K562 (cell line): ENCODE results near the gene PARP15. TPM values are rescaled to one million over a fixed set of nuclear protein-coding genes. Genes with fewer than 3 reads are reported as not detected.
A peak's percentile ranks its signal among the peaks of the same experiment; 100 is the strongest.

Experiments used
- KDM5B ChIP-seq: fragments of 200-600 bp; sonication (generic); IDR thresholded peaks from 2 replicates; pipeline ENCODE4 v1.6.1; 2012; ENCODE audit warnings: low read depth, mild to moderate bottlenecking, moderate library complexity, low read length, control low read depth, inconsistent platforms; ENCODE audit not compliant: insufficient replicate concordance
- L3MBTL2 ChIP-seq: fragments of 450-650 bp; IDR thresholded peaks from 2 replicates; pipeline ENCODE4 v1.6.1; 2016; ENCODE audit warnings: mild to moderate bottlenecking, moderate library complexity
- MYC ChIP-seq, 2 experiments: fragments of 250-450 bp in 1 of 2; sonication (Bioruptor Pico) in 1 of 2; IDR thresholded peaks; 2 replicates each; pipeline versions ENCODE4 v1.5.1 to v1.6.1; 2012 to 2021; ENCODE audit warnings: low read depth in 2 of 2, borderline replicate concordance in 1 of 2, improper control_type of control experiment in 1 of 2, low read length in 1 of 2, mild to moderate bottlenecking in 1 of 2, moderate library complexity in 1 of 2
- POLR2G ChIP-seq: fragments of 200-400 bp; formaldehyde crosslinking; IDR thresholded peaks from 2 replicates; pipeline ENCODE4 v1.6.1; 2017; ENCODE audit warnings: low read depth, mild to moderate bottlenecking, antibody characterized with exemption, low read length, moderate library complexity
- RBBP5 ChIP-seq: fragments of 200-600 bp; sonication (generic); IDR thresholded peaks from 2 replicates; pipeline ENCODE4 v1.6.1; 2012; ENCODE audit warnings: borderline replicate concordance, mild to moderate bottlenecking, low read length, control low read depth, inconsistent platforms; ENCODE audit not compliant: insufficient read depth, poor library complexity, severe bottlenecking
- SUPT5H ChIP-seq: fragments of 450-650 bp; IDR thresholded peaks from 2 replicates; pipeline ENCODE4 v1.6.1; 2016
- TAF9B ChIP-seq: fragments of 450-650 bp; IDR thresholded peaks from 2 replicates; pipeline ENCODE4 v1.6.1; 2018; ENCODE audit warnings: mild to moderate bottlenecking; ENCODE audit not compliant: partially characterized antibody
- TEAD2 ChIP-seq: fragments of 450-650 bp; IDR thresholded peaks from 2 replicates; pipeline ENCODE4 v1.6.1; 2016; ENCODE audit warnings: missing genetic modification characterization, control low read depth, missing compliant biosample characterization
- ZNF143 ChIP-seq: sonication (generic); formaldehyde crosslinking; IDR thresholded peaks from 2 replicates; pipeline ENCODE4 v1.9.0; 2022; ENCODE audit warnings: mild to moderate bottlenecking, missing genetic modification reagents
- ZNF146 ChIP-seq: IDR thresholded peaks from one replicate; pipeline ENCODE4 v1.6.1; 2018; ENCODE audit warnings: missing compliant biosample characterization; ENCODE audit not compliant: unreplicated experiment
- polyA plus RNA-seq, 8 experiments: library from polyadenylated mRNA; depleted of rRNA in 4 of 8; stranded (reverse) in 5 of 8; unstranded in 3 of 8; fragments of >200 nt; fragmentation: Nextera tagmentation in 2 of 8; fragmentation: Illumina TruSeq in 1 of 8; extraction: Ambion mirVana in 2 of 8; extraction: Trizol in 1 of 8; gene quantifications; 2 replicates each; pipeline versions ENCODE4 v1.2.1 to v1.2.3, GENCODE V29; 2011 to 2014; ENCODE audit warnings: inconsistent platforms in 1 of 8, missing spikeins in 1 of 8
- total RNA-seq, 7 experiments: library from RNA; depleted of rRNA in 6 of 7; stranded (reverse); fragments of >200 nt in 6 of 7; fragmentation: Illumina TruSeq in 2 of 7; extraction: Trizol in 2 of 7; gene quantifications; 2 replicates each; pipeline versions ENCODE4 v1.2.1 to v1.2.3, GENCODE V29; 2011 to 2021; ENCODE audit warnings: low replicate concordance in 1 of 7
- TF ChIP-seq, protein P1 (sequence below), 2 experiments: fragments of 450-650 bp in 1 of 2; sonication (generic) in 1 of 2; formaldehyde crosslinking in 1 of 2; IDR thresholded peaks; 2 replicates each; pipeline versions ENCODE4 v1.7.1 to v1.9.0; 2016 to 2022; ENCODE audit warnings: inconsistent platforms in 1 of 2, mild to moderate bottlenecking in 1 of 2, missing genetic modification reagents in 1 of 2
- TF ChIP-seq, protein P2 (sequence below), 2 experiments: IDR thresholded peaks; 2 replicates each; pipeline ENCODE4 v1.6.1; 2011; ENCODE audit warnings: borderline replicate concordance in 1 of 2, control low read depth in 1 of 2, low read depth in 1 of 2, low read length in 1 of 2, mild to moderate bottlenecking in 1 of 2, mixed read lengths in 1 of 2, moderate library complexity in 1 of 2; ENCODE audit not compliant: insufficient read depth in 1 of 2, insufficient read length in 1 of 2, poor library complexity in 1 of 2, severe bottlenecking in 1 of 2; ENCODE audit errors: extremely low read depth in 1 of 2

Gene PARP15
- total and polyA plus RNA-seq, 9 of the 15 experiments (the other 6 are each of a cell fraction or from before 2014, with no cell fraction given) = 0.05 to 0.40 (median 0.13) TPM

DNA sequence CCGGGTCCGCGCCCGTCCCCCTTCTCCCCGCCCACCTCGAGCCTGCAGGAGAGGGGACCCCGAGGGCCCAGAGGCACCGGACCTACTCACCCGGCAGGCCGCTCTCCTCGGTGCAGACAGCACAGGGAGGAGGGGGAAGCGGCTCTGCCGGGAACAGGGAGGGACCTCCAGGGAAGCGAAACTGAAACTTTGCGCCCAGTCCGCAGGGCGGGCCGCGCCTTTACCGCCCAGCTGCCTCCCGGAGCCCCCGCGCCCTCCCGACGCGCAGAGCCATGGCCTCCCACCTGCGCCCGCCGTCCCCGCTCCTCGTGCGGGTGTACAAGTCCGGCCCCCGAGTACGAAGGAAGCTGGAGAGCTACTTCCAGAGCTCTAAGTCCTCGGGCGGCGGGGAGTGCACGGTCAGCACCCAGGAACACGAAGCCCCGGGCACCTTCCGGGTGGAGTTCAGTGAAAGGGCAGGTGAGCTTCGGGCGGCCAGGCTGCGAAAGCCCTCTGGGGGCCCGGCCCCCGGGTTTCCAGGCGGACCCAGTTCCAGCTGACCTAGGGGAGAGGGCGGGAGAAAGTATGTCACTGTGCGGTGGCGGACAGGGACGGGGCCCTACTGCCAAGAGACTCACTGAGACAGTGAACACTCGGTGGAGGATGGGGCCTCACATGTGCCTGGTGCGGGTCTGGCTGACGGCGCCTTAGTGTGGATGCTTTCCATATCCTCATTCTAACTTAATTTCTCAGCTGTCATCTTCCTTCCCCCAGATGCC, 13.1 kb upstream of the PARP15 start, which contains the start of the genes DTX3L and PARP9 (continued):
- TF ChIP-seq, protein P1, sequence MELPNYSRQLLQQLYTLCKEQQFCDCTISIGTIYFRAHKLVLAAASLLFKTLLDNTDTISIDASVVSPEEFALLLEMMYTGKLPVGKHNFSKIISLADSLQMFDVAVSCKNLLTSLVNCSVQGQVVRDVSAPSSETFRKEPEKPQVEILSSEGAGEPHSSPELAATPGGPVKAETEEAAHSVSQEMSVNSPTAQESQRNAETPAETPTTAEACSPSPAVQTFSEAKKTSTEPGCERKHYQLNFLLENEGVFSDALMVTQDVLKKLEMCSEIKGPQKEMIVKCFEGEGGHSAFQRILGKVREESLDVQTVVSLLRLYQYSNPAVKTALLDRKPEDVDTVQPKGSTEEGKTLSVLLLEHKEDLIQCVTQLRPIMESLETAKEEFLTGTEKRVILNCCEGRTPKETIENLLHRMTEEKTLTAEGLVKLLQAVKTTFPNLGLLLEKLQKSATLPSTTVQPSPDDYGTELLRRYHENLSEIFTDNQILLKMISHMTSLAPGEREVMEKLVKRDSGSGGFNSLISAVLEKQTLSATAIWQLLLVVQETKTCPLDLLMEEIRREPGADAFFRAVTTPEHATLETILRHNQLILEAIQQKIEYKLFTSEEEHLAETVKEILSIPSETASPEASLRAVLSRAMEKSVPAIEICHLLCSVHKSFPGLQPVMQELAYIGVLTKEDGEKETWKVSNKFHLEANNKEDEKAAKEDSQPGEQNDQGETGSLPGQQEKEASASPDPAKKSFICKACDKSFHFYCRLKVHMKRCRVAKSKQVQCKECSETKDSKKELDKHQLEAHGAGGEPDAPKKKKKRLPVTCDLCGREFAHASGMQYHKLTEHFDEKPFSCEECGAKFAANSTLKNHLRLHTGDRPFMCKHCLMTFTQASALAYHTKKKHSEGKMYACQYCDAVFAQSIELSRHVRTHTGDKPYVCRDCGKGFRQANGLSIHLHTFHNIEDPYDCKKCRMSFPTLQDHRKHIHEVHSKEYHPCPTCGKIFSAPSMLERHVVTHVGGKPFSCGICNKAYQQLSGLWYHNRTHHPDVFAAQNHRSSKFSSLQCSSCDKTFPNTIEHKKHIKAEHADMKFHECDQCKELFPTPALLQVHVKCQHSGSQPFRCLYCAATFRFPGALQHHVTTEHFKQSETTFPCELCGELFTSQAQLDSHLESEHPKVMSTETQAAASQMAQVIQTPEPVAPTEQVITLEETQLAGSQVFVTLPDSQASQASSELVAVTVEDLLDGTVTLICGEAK (IDR thresholded peaks at IDR 0.05) = peak; percentile 48; the same call in 1 of the 2 replicates
- TF ChIP-seq, protein P1 (CRISPR knock-in tag; IDR thresholded peaks at IDR 0.05) = no peak
- TF ChIP-seq, protein P2, sequence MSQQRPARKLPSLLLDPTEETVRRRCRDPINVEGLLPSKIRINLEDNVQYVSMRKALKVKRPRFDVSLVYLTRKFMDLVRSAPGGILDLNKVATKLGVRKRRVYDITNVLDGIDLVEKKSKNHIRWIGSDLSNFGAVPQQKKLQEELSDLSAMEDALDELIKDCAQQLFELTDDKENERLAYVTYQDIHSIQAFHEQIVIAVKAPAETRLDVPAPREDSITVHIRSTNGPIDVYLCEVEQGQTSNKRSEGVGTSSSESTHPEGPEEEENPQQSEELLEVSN (IDR thresholded peaks at IDR 0.05; ENCODE audit: borderline replicate concordance in 1 of 2, extremely low read depth in 1 of 2, insufficient read depth in 1 of 2, insufficient read length in 1 of 2, low read depth in 1 of 2, low read length in 1 of 2, poor library complexity in 1 of 2, severe bottlenecking in 1 of 2) = peak; percentile 47 to 78
- TF ChIP-seq TAF9B (peak; percentile 54), POLR2G (peak; percentile 89), KDM5B (peak; percentile 72), MYC (IDR thresholded peaks at IDR 0.05; ENCODE audit: low read depth, low read length) (0 out of 2 replicates have a peak, but pooled peaks have one; percentile 37), MYC (CRISPR knock-in tag; IDR thresholded peaks at IDR 0.05; ENCODE audit: borderline replicate concordance, low read depth) (no peak), ZNF143 (CRISPR knock-in tag) (no peak), TEAD2 (tag) (no peak), RBBP5 (peak; percentile 83), L3MBTL2 (peak; percentile 84), ZNF146 (CRISPR knock-in tag) (no peak), SUPT5H (0 out of 2 replicates have a peak, but pooled peaks have one; percentile 54)
